Measurements from ENCODE around the gene PHYH. TPM values are rescaled to one million over a fixed set of nuclear protein-coding genes. Genes with fewer than 3 reads are reported as not detected.
A peak's percentile ranks its signal among the peaks of the same experiment; 100 is the strongest.

PHYH gene
- total RNA-seq, 1 donor from 2014 or later: 20.0 TPM

DNA sequence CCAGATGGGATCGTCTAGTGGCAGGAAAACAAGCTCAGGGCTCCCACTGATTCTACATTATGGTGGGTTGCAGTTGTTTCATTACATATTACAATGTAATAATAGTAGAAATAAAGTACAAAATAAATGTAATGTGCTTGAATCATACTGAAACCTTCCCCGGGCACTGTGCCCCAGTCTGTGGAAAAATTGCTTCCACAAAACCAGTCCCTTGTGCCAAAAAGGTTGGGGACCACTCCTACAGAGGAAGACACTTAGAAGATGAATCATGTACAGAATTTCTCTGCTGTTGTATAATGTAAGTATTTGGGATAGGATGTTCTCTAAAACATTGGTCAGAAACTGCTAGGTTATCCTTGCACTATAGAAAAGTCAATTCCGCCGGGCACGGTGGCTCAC lies 11.3 kb upstream of the PHYH start:
- Mint-ChIP-seq H3K4me1 (ENCODE audit: low read depth) (no peaks in the 10 kb centered on the region), H3K27me3 (ENCODE audit: low read depth) (no peaks in the 10 kb centered on the region), H3K9me3 (no peaks in the 10 kb centered on the region), H3K4me3 (ENCODE audit: low read depth) (no peak overlapping the region), H3K36me3 (ENCODE audit: low read depth) (no peaks in the 10 kb centered on the region), H3K27ac (no peak overlapping the region)
- DNase-seq (ENCODE audit: low spot score): no peak
- intact Hi-C loops (cut with micrococcal nuclease): no loop called here

- peaks cover 4% of the 10 kb centered on the region for H3K36me3 Mint-ChIP-seq (ENCODE audit: low read depth)
- H3K4me1 Mint-ChIP-seq (ENCODE audit: low read depth): no peaks in the 10 kb centered on the region
- no peak for DNase-seq (ENCODE audit: low spot score)
- no peak overlapping the region for H3K4me3 Mint-ChIP-seq (ENCODE audit: low read depth)
- intact Hi-C loops (cut with micrococcal nuclease): no loop called here
- no peaks in the 10 kb centered on the region for H3K27me3 Mint-ChIP-seq (ENCODE audit: low read depth)
- H3K27ac Mint-ChIP-seq: no peak overlapping the region
- H3K9me3 Mint-ChIP-seq: no peaks in the 10 kb centered on the region
Measured at GRCh38 chr10:13310518-13311176, 10.8 kb upstream of the PHYH start.

DNA sequence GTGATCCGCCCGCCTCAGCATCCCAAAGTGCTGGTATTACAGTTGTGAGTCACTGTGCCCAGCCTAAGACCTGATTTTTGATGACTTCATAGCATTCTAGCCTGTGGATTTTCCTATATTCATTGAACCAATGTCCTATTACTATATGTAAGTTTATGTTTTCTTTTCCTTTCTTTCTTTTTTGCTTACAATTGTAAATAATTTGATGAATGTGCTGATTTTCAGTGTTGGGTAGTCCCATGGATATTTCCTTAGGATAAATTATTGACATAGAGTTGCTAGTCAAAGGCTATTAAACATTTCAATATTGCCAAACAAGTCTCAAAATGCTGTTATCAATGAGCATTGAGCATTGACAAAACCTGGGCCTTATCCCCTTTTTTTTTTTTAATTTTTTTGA lies 9.9 kb upstream of the PHYH start:
- Mint-ChIP-seq H3K27me3 (ENCODE audit: low read depth) (no peaks in the 10 kb centered on the region), H3K4me3 (ENCODE audit: low read depth) (no peak overlapping the region), H3K4me1 (ENCODE audit: low read depth) (no peaks in the 10 kb centered on the region), H3K27ac (no peak overlapping the region), H3K36me3 (ENCODE audit: low read depth) (peaks cover 4% of the 10 kb centered on the region), H3K9me3 (no peaks in the 10 kb centered on the region)
- no peak for DNase-seq (ENCODE audit: low spot score)
- intact Hi-C loops (cut with micrococcal nuclease): no loop called here

GRCh38 chr10:13308096-13308495 lies 8.2 kb upstream of the PHYH start:
- Mint-ChIP-seq H3K27ac (no peak overlapping the region), H3K4me1 (ENCODE audit: low read depth) (no peaks in the 10 kb centered on the region), H3K9me3 (no peaks in the 10 kb centered on the region), H3K4me3 (ENCODE audit: low read depth) (no peak overlapping the region), H3K36me3 (ENCODE audit: low read depth) (peaks cover 4% of the 10 kb centered on the region), H3K27me3 (ENCODE audit: low read depth) (no peaks in the 10 kb centered on the region)
- DNase-seq (ENCODE audit: low spot score): no peak
- intact Hi-C loops (cut with micrococcal nuclease): no loop called here

DNA sequence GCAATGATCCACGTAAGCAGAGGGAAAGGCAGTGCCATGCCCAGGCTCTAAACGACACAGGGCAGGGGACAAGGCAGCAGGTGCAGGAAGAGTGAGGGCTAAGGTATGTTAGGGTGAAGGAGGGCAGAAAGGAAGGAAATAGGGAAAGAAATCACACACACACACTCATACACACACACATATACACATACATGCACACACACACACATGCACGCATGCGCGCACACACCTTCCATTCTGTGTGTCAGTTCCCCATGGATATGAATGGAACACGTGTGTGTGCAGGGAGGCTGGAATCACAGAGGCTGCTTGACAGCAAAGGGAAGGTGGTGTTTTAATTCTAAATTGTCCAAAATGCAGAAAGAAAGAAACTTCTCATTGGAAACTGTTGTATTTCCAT lies 6.2 kb upstream of the PHYH start:
- Mint-ChIP-seq H3K4me1 (ENCODE audit: low read depth) (peaks cover 6% of the 10 kb centered on the region), H3K36me3 (ENCODE audit: low read depth) (peaks cover 7% of the 10 kb centered on the region), H3K27ac (no peak overlapping the region), H3K27me3 (ENCODE audit: low read depth) (no peaks in the 10 kb centered on the region), H3K4me3 (ENCODE audit: low read depth) (no peak overlapping the region), H3K9me3 (no peaks in the 10 kb centered on the region)
- intact Hi-C loops (cut with micrococcal nuclease): no loop called here
- no peak for DNase-seq (ENCODE audit: low spot score)

DNA sequence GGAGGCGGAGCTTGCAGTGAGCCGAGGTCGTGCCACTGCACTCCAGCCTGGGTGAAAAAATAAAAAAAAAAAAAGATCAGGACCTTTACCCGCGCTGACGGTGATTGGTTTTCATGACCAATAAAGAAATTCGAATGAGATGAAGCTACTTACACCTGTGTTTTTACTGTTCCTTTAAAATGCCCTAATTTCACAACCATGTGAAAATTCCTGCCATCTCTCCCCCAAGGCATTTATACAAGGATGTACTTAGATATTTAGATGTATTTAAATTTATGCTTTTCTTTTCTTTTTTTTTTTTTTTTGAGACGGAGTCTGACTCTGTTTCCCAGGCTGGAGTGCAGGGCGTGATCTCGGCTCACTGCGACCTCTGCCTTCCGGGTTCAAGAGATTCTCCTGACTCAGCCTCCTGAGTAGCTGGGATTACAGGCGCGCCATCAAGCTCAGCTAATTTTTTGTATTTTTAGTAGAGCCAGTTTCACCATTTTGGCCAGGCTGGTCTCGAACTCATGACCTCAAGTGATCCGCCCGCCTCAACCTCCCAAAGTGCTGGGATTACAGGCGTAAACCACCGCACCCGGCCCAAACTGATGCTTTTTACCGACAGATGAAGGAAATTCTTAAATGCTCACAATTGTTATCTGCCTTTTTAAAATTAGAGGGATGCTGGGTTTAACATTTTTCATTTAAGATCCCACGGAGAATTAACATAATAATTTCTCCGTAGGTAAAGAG lies 3.1 kb upstream of the PHYH start:
- DNase-seq (ENCODE audit: low spot score): no peak
- H3K36me3 Mint-ChIP-seq (ENCODE audit: low read depth): peaks cover 7% of the 10 kb centered on the region
- peak overlapping the region; percentile 100 for H3K27ac Mint-ChIP-seq
- intact Hi-C loops (cut with micrococcal nuclease): loop anchor here (1.0 to 5.0 kb wide), 4 partner anchors 45 to 206 kb away; partner anchors contain the start of genes MCM10 and SEPHS1
- H3K9me3 Mint-ChIP-seq: no peaks in the 10 kb centered on the region
- H3K27me3 Mint-ChIP-seq (ENCODE audit: low read depth): no peaks in the 10 kb centered on the region
- peak overlapping the region; percentile 88 for H3K4me3 Mint-ChIP-seq (ENCODE audit: low read depth)
- H3K4me1 Mint-ChIP-seq (ENCODE audit: low read depth): peaks cover 14% of the 10 kb centered on the region

DNA sequence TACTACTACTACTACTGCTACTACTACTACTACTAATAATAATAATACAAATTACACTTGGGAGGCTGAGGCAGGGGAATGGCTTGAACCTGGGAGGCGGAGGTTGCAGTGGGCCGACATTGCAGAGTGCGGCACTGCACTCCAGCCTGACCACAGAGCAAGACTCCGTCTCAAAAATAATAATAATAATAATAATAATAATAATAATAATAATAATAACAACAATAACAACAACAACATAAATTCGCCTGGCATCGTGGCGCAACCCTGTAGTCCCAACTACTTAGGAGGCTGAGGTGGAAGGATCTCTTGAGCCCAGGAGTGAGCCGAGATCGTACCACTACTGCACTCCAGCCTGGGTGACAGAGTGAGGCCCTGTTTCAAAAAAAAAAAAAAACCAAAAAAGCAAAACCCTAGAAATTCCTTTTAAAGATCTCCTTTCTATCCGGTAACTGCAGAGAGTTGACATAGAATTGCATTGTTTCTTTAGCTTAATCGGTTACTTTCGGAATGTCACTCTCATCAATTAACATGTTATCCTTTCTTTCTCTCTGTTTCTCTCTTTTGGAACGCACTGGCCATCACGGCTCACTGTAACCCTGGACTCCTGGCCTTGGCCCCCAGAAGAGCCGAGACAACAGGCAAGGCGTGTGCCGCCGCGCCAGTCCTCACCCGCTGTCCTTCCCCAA lies 972 bp downstream of the PHYH start:
- no peaks in the 10 kb centered on the region for H3K27me3 Mint-ChIP-seq (ENCODE audit: low read depth)
- peaks cover 3% of the 10 kb centered on the region for H3K36me3 Mint-ChIP-seq (ENCODE audit: low read depth)
- intact Hi-C loops (cut with micrococcal nuclease): no loop called here
- no peak for DNase-seq (ENCODE audit: low spot score)
- H3K27ac Mint-ChIP-seq: peak overlapping the region; percentile 33
- peak overlapping the region; percentile 82 for H3K4me3 Mint-ChIP-seq (ENCODE audit: low read depth)
- H3K9me3 Mint-ChIP-seq: no peaks in the 10 kb centered on the region
- peaks cover 14% of the 10 kb centered on the region for H3K4me1 Mint-ChIP-seq (ENCODE audit: low read depth)

DNA sequence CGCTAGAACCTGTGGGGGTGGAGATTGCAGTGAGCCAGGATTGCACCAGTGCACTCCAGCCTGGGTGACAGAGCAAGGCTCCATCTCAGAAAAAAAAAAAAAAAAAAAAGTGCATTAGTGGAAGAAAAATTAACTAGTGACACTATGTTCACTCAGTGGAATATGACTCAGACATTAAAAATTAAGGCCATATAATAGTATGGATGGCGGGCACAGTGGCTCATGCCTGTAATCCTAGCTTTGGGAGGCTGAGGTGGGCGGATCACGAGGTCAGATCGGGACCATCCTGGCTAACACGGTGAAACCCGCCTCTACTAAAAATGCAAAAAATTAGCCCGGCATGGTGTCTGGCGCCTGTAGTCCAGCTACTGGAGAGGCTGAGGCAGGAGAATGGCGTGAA lies 3.4 kb downstream of the PHYH start:
- intact Hi-C loops (cut with micrococcal nuclease): no loop called here
- DNase-seq (ENCODE audit: low spot score): no peak

GRCh38 chr10:13294784-13295183 lies 5.1 kb downstream of the PHYH start:
- Mint-ChIP-seq H3K27ac (no peak overlapping the region), H3K4me1 (ENCODE audit: low read depth) (peaks cover 3% of the 10 kb centered on the region), H3K27me3 (ENCODE audit: low read depth) (no peaks in the 10 kb centered on the region), H3K9me3 (no peaks in the 10 kb centered on the region), H3K4me3 (ENCODE audit: low read depth) (no peak overlapping the region), H3K36me3 (ENCODE audit: low read depth) (peaks cover 4% of the 10 kb centered on the region)
- intact Hi-C loops (cut with micrococcal nuclease): no loop called here
- no peak for DNase-seq (ENCODE audit: low spot score)

More for the DNA sequence above, 3.4 kb downstream of the PHYH start:
- H3K36me3 Mint-ChIP-seq (ENCODE audit: low read depth): peaks cover 4% of the 10 kb centered on the region
- no peak overlapping the region for H3K27ac Mint-ChIP-seq
- no peaks in the 10 kb centered on the region for H3K9me3 Mint-ChIP-seq
- peaks cover 10% of the 10 kb centered on the region for H3K4me1 Mint-ChIP-seq (ENCODE audit: low read depth)
- no peaks in the 10 kb centered on the region for H3K27me3 Mint-ChIP-seq (ENCODE audit: low read depth)
- no peak overlapping the region for H3K4me3 Mint-ChIP-seq (ENCODE audit: low read depth)

DNA sequence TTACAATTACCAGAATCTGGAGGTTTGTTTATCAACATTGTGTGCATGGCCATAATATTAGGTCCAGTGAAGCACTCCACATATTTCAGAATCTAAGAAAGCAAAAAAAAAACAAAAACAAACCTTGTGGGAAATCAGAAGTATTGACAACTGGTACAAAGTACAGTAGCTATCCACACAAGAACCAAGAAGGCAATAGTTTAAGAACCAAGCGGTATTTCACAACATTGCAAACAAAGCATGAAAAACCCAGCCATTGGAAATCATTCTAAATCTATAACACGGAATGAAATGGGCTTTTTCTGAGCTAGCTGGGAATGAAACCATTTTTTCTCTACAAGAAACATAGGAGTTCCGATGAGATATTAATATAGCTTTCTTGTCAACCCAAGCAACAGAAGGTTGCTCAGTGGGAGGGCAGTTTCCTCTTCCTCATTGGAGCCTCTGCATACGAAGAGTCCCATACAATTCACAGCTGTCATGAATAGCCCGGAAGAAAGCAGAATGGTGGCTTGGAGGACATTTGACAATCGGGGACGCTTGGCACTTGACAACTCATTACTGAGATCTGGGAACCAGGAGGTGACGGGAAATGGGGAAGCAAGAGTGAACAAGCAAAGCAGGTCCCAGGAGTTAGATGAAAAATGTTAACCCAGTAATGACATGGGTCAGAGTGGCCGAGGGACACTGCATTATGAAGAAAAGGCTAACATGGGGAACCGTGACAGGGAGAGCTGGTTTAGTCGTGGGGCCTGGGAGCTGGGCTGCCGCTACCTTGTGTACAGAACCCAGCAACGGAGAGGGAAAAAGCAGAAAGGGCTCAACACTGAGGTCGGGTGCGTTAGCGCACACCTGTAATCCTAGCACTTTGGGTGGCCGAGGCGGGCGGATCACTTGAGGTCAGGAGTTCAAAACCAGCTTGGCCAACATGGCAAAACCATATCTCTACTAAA lies 7.8 kb downstream of the PHYH start:
- peaks cover 12% of the 10 kb centered on the region for H3K4me1 Mint-ChIP-seq (ENCODE audit: low read depth)
- H3K9me3 Mint-ChIP-seq: no peaks in the 10 kb centered on the region
- intact Hi-C loops (cut with micrococcal nuclease): no loop called here
- peaks cover 13% of the 10 kb centered on the region for H3K36me3 Mint-ChIP-seq (ENCODE audit: low read depth)
- no peak overlapping the region for H3K4me3 Mint-ChIP-seq (ENCODE audit: low read depth)
- H3K27ac Mint-ChIP-seq: no peak overlapping the region
- no peaks in the 10 kb centered on the region for H3K27me3 Mint-ChIP-seq (ENCODE audit: low read depth)
- no peak for DNase-seq (ENCODE audit: low spot score)

- Mint-ChIP-seq H3K4me3 (ENCODE audit: low read depth) (no peak overlapping the region), H3K27ac (no peak overlapping the region), H3K4me1 (ENCODE audit: low read depth) (peaks cover 12% of the 10 kb centered on the region), H3K36me3 (ENCODE audit: low read depth) (peaks cover 13% of the 10 kb centered on the region), H3K9me3 (no peaks in the 10 kb centered on the region), H3K27me3 (ENCODE audit: low read depth) (no peaks in the 10 kb centered on the region)
- intact Hi-C loops (cut with micrococcal nuclease): no loop called here
- DNase-seq (ENCODE audit: low spot score): no peak
Measured at GRCh38 chr10:13291061-13291460, 8.8 kb downstream of the PHYH start.

GRCh38 chr10:13284050-13284449 lies 15.8 kb downstream of the PHYH start:
- DNase-seq (ENCODE audit: low spot score): no peak
- no peaks in the 10 kb centered on the region for H3K27me3 Mint-ChIP-seq (ENCODE audit: low read depth)
- intact Hi-C loops (cut with micrococcal nuclease): no loop called here
- peaks cover 12% of the 10 kb centered on the region for H3K4me1 Mint-ChIP-seq (ENCODE audit: low read depth)
- H3K4me3 Mint-ChIP-seq (ENCODE audit: low read depth): no peak overlapping the region
- no peaks in the 10 kb centered on the region for H3K9me3 Mint-ChIP-seq
- H3K36me3 Mint-ChIP-seq (ENCODE audit: low read depth): peaks cover 16% of the 10 kb centered on the region
- no peak overlapping the region for H3K27ac Mint-ChIP-seq
